Stomach (tissue), 9 donors: Measurements from ENCODE around the gene KIAA0513. TPM values are rescaled to one million over a fixed set of nuclear protein-coding genes. Genes with fewer than 3 reads are reported as not detected.
"Not testable (repeated sequence)": the region's sequence is repeated elsewhere in the genome, so short reads cannot be mapped to it uniquely, and the experiment has no call there.

ENCODE experiments used
- DNase-seq, 2 donors: peaks; one replicate each; pipeline versions ENCODE4 v3.0.0 to v3.0.0-alpha.2; 2013 to 2019
- H3K27ac ChIP-seq, 5 donors: fragments of 200-600 bp in 4 of 5; sonication (generic) in 4 of 5; one replicate each; pipeline ENCODE4 v1.5.1; 2013 to 2019; ENCODE audit warnings: mild to moderate bottlenecking in 1 of 5, moderate library complexity in 1 of 5
- H3K27me3 ChIP-seq, 3 donors: fragments of 200-600 bp; sonication (generic); one replicate each; pipeline ENCODE4 v1.5.1; 2017 to 2019; ENCODE audit warnings: mixed run types in 1 of 3
- H3K36me3 ChIP-seq, 4 donors: fragments of 200-600 bp; sonication (generic); 1 replicate in 3 of 4; 2 replicates in 1 of 4; pipeline ENCODE4 v1.5.1; 2016 to 2019
- H3K4me1 ChIP-seq, 4 donors: fragments of 200-600 bp; sonication (generic); one replicate each; pipeline ENCODE4 v1.5.1; 2016 to 2019
- H3K4me3 ChIP-seq, 4 donors: fragments of 200-600 bp; sonication (generic) in 3 of 4; one replicate each; pipeline ENCODE4 v1.5.1; 2016 to 2019; ENCODE audit warnings: mild to moderate bottlenecking in 1 of 4
- H3K9me3 ChIP-seq, 4 donors: fragments of 200-600 bp; sonication (generic); one replicate each; pipeline ENCODE4 v1.5.1; 2016 to 2019
- EP300 ChIP-seq: sonication (generic); formaldehyde crosslinking; IDR thresholded peaks from one replicate; pipeline ENCODE4 v1.6.1; 2017; ENCODE audit warnings: antibody characterized with exemption
- POLR2A ChIP-seq, 4 donors: fragments of 450-650 bp; IDR thresholded peaks; one replicate each; pipeline ENCODE4 v1.6.1; 2016; ENCODE audit warnings: antibody characterized with exemption in 4 of 4, control low read depth in 2 of 4, mild to moderate bottlenecking in 1 of 4, moderate library complexity in 1 of 4
- POLR2AphosphoS5 ChIP-seq, 3 donors: sonication (generic); formaldehyde crosslinking; IDR thresholded peaks; one replicate each; pipeline ENCODE4 v1.6.1; 2016; ENCODE audit warnings: antibody characterized with exemption in 3 of 3
- WGBS, 5 donors: extraction: QIAGEN DNeasy Blood & Tissue Kit in 3 of 5; methylation state at CpG; one replicate each; pipeline versions ENCODE4 v1.1.5 to v1.1.7; 2013 to 2018; 5-methylcytosine and 5-hydroxymethylcytosine counted together
- intact Hi-C: fragments of 100-400 bp; cut with DNase I; formaldehyde crosslinking; loops from one replicate; pipeline ENCODE4 v1.15.1; 2023; ENCODE audit warnings: low total_unique reads
- polyA plus RNA-seq, 3 donors: library from polyadenylated mRNA; stranded (reverse); fragments of 200-250 nt; gene quantifications; one replicate each; pipeline ENCODE4 v1.2.3, GENCODE V29; 2013
- total RNA-seq, 5 donors: library from RNA; depleted of rRNA; stranded (reverse); fragments of >200 nt; gene quantifications; one replicate each; pipeline versions ENCODE4 v1.1.0 to v1.2.3, GENCODE V29; 2014 to 2016
- TF ChIP-seq, protein P1 (sequence below), 7 experiments: fragments of 450-650 bp in 4 of 7; fragments of 200-600 bp in 3 of 7; sonication (generic) in 3 of 7; IDR thresholded peaks; one replicate each; pipeline ENCODE4 v1.5.1; 2016 to 2019; ENCODE audit warnings: antibody characterized with exemption in 7 of 7, control low read depth in 2 of 7, mild to moderate bottlenecking in 1 of 7
- donor health status: healthy with polysubstance abuse.
- donor health status: Bipolar disorder and iron deficiency.
- donor health status: healthy.

The KIAA0513 gene
- total and polyA plus RNA-seq, 8 donors: 3.6 to 40.6 (median 14.9) TPM

DNA sequence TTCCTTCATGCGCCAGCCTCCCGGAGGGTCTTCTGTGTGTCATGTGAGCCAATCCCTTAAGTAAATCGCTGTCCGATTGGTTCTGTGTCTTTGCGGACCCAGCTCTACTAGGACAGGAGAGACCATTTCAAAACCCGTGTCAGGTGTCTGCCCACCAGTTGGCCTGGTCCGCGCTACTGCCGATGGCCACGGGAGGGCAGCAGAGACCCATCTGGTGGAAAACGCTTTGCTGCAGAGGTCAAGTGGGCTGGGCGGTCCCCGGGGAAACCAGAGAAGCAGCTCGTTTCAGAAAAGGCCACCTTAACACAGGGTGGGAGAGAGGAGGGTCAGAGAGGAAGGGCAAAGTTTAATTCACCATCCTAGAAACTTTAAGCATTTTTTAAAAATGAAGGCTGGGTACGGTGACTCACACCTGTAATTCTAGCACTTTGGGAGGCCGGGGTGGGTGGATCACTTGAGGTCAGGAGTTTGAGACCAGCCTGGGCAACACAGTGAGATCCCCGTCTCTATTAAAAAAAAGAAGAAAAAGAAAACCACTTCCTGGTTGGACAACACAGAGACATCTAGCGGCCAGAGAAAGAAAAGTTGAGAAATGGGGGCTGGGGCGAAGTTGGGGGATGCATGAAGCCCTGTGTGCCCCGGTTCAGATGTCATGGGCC, 87.4 kb downstream of the KIAA0513 start:
- Histone ChIP-seq H3K27ac (peak overlapping the region in 4 of 5 donors; percentile 46 to 67 (median 49)), H3K36me3 (no peaks in the 10 kb centered on the region), H3K9me3 (no peaks in the 10 kb centered on the region), H3K4me3 (peak overlapping the region in 2 of 4 donors; percentile 17 to 31), H3K4me1 (peaks cover 0 to 14% (median 5%) of the 10 kb centered on the region in 4 donors), H3K27me3 (no peaks in the 10 kb centered on the region)
- peak; percentile 91 to 94 for DNase-seq
- 8 to 12% (median 8%) methylated on average over 18 to 20 of the region's 20 CpGs for WGBS, 5 donors
- intact Hi-C loops: loop anchor here (10.0 kb wide), 2 partner anchors 80 to 130 kb away; no protein-coding TSS in a partner anchor
- TF ChIP-seq EP300 (no peak), POLR2AphosphoS5 (IDR thresholded peaks at IDR 0.05) (peak; percentile 17 to 55 (median 18))
- TF ChIP-seq, protein P1, sequence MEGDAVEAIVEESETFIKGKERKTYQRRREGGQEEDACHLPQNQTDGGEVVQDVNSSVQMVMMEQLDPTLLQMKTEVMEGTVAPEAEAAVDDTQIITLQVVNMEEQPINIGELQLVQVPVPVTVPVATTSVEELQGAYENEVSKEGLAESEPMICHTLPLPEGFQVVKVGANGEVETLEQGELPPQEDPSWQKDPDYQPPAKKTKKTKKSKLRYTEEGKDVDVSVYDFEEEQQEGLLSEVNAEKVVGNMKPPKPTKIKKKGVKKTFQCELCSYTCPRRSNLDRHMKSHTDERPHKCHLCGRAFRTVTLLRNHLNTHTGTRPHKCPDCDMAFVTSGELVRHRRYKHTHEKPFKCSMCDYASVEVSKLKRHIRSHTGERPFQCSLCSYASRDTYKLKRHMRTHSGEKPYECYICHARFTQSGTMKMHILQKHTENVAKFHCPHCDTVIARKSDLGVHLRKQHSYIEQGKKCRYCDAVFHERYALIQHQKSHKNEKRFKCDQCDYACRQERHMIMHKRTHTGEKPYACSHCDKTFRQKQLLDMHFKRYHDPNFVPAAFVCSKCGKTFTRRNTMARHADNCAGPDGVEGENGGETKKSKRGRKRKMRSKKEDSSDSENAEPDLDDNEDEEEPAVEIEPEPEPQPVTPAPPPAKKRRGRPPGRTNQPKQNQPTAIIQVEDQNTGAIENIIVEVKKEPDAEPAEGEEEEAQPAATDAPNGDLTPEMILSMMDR (IDR thresholded peaks at IDR 0.05): peak in 5 of 7 experiments; percentile 89 to 97 (median 95)

DNA sequence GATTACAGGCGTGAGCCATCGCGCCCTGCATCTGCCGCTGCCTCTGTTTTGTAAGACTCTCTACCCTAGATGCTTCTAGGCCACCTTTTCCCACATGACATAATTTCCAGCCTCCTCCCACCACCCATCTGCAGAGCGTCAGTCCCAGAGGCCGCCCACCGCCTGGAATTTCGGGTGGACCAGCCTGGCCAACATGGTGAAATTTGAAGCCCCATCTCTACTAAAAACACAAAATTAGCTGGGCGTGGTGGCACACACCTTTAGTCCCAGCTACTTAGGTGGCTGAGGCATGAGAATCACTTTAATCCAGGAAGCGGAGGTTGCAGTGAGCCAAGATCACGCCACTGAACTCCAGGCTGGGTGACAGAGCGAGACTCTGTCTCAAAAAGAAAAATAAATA, 89.8 kb downstream of the KIAA0513 start:
- peaks cover 0 to 14% (median 5%) of the 10 kb centered on the region in 4 donors for H3K4me1 ChIP-seq
- H3K27ac ChIP-seq: no peak overlapping the region
- no peaks in the 10 kb centered on the region for H3K27me3 ChIP-seq
- H3K9me3 ChIP-seq: no peaks in the 10 kb centered on the region
- DNase-seq: no peak
- TF ChIP-seq EP300 (no peak), POLR2AphosphoS5 (IDR thresholded peaks at IDR 0.05) (no peak), POLR2A (IDR thresholded peaks at IDR 0.05) (no peak)
- TF ChIP-seq, protein P1 (IDR thresholded peaks at IDR 0.05): no peak
- WGBS, 5 donors: 89 to 95% (median 91%) methylated on average over 12 of the region's 12 CpGs
- no peak overlapping the region for H3K4me3 ChIP-seq
- H3K36me3 ChIP-seq: no peaks in the 10 kb centered on the region
- intact Hi-C loops: loop anchor here (10.0 kb wide), 2 partner anchors 77 to 127 kb away; no protein-coding TSS in a partner anchor

DNA sequence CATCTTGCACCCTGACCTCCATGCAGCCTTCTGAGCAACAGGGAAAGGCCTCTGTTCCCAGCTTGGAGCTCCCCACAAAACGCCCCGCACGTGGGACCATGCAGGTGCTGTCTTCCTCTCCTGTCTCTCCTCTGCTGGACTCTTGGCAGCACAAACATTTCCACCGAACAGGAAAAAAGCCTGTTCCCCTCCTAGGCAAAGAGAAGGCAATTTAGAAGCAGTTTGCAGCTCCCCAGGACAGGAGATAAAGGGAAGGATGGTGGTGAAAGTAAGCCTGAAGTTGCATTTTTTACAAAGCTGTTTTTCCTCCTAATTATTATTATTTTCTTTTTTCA, 92.4 kb downstream of the KIAA0513 start:
- Histone ChIP-seq H3K9me3 (no peaks in the 10 kb centered on the region), H3K36me3 (no peaks in the 10 kb centered on the region), H3K4me1 (peaks cover 0 to 6% (median 3%) of the 10 kb centered on the region in 4 donors), H3K27me3 (no peaks in the 10 kb centered on the region), H3K27ac (no peak overlapping the region), H3K4me3 (no peak overlapping the region)
- TF ChIP-seq POLR2A (IDR thresholded peaks at IDR 0.05): no peak
- TF ChIP-seq, protein P1 (IDR thresholded peaks at IDR 0.05): no peak
- TF ChIP-seq POLR2AphosphoS5 (IDR thresholded peaks at IDR 0.05): no peak
- no peak for TF ChIP-seq EP300
- DNase-seq: no peak
- 55 to 82% (median 78%) methylated on average over 4 of the region's 4 CpGs for WGBS, 5 donors
- intact Hi-C loops: no loop called here

DNA sequence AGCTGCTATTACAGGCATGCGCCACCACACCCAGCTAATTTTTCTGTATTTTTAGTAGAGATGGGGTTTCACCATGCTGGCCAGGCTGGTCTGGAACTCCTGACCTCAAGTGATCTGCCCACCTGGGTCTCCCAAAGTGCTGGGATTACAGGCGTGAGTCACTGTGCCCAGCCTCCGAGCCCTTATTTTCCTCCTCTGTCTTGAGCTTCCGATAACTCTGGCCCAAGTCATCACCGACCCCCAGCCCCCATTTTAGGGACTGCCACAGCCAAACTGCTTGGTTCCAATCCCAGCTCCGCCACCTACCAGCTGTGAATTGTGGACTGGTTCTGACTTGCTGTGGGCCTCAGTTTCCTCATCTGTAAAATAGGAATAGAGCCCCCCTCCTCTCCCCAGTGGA, 95.8 kb downstream of the KIAA0513 start:
- DNase-seq, H3K4me3 ChIP-seq, intact Hi-C loops, H3K36me3 ChIP-seq, H3K27me3 ChIP-seq, H3K9me3 ChIP-seq: not testable (repeated sequence)
- Histone ChIP-seq H3K4me1 (peaks cover 11 to 25% (median 21%) of the 10 kb centered on the region in 4 donors), H3K27ac (peak overlapping the region in 4 of 5 donors; percentile 60 to 73 (median 64))
- WGBS, 5 donors: 89 to 98% (median 94%) methylated on average over 6 of the region's 6 CpGs
